Measurements from ENCODE around the gene TENT5C.

Gene TENT5C

DNA sequence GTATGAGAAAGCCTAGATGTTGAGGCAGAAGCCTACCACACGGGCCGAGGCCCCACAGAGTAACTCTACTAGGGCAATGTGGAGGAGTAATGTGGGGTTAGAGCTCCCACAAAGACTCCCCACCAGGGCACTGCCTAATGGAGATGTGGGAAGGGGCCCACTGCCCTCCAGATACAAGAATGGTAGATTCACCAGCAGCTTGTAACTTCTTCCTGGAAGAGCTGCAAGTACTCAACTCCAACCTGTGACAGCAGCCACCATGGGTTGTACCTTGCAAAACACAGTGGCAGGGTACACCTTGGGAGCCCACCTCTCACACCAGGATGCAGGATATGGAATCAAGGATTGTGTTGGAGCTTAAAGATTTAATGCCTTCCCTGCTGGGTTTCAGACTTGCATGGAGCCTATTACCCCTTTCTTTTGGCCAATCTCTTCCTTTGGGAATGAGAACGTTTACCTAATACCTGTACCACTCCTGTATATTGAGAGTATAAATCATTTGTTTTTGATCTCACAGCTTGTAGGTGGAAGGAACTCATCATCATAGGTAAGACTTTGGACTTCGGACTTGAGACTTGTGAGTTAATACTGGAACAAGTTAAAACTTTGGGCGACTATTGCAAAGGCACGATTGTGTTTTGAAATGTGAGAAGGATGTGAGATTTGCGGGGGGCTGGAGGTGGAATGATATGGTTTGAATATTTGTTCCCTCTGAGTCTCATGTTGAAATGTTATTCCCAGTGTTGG is 57.5 kb downstream of the TENT5C start:
- CTCF ChIA-PET, result interaction anchor here (0.7 kb wide), 1 partner anchor 23 kb away, joined by 3 read pairs; no protein-coding TSS in a partner anchor
- TF ChIP-seq, protein P1, sequence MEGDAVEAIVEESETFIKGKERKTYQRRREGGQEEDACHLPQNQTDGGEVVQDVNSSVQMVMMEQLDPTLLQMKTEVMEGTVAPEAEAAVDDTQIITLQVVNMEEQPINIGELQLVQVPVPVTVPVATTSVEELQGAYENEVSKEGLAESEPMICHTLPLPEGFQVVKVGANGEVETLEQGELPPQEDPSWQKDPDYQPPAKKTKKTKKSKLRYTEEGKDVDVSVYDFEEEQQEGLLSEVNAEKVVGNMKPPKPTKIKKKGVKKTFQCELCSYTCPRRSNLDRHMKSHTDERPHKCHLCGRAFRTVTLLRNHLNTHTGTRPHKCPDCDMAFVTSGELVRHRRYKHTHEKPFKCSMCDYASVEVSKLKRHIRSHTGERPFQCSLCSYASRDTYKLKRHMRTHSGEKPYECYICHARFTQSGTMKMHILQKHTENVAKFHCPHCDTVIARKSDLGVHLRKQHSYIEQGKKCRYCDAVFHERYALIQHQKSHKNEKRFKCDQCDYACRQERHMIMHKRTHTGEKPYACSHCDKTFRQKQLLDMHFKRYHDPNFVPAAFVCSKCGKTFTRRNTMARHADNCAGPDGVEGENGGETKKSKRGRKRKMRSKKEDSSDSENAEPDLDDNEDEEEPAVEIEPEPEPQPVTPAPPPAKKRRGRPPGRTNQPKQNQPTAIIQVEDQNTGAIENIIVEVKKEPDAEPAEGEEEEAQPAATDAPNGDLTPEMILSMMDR (IDR thresholded peaks at IDR 0.05; ENCODE audit: insufficient read depth, low read length, missing control alignments), result no peak
- H3K4me3 ChIP-seq (ENCODE audit: low read depth, low read length), result no peak overlapping the region
- POLR2A ChIA-PET, result no interaction called here
- no peak for DNase-seq (ENCODE audit: low read depth, low spot score)

DNA sequence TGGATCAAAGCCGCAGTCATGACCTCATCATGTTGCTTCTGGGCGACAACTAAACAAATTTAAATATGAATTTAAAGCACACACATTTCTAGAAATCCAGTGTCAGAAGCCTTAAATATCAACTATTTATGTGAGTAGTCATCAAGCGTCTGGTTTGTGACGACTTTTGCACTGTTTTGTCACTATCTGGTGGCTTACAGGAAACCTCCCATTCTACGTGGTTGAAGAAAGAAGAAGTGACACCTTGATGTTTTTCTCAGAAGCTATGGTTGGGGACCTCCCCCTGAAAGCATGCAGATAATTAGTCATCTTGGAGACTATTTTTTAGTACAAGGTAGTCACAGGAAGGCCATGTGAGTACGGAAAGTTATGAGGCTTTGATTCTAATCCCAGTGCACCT is 58.5 kb downstream of the TENT5C start:
- POLR2A ChIA-PET, result no interaction called here
- no peak for DNase-seq (ENCODE audit: low read depth, low spot score)

DNA sequence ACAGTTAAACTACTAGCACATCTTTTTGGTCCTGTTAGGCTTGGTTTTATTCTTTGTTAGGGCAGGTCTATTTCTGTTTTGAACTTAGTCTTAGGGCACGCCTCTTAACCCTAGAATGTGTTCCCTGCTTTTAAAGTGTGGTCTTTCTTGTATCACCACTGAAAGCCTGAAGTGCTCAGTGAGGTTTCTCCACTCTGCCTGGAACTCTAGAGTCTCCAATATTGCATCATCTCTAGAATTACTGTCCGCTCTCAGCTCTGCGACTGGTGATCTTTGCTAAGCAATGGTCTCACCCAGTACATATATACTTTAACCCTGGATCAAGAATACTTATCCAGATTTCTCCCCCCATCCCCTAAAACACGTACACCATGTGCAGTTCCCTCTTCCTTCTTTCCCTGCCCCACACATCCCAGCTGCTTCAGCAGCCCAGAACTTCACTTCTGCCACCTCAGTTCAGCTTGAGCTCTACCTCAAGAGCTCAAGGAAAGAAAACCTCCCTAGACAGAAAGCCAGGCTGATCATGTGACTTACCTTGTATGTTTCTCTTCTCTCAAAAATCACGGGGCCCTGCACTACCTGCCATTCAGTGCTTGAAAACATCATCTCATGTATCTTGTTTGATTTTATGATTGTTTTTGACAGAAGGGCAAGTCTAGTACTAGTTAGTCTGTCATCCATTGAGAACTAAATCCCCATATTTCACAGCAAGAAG is 59.9 kb downstream of the TENT5C start:
- TF ChIP-seq, protein P1 (IDR thresholded peaks at IDR 0.05; ENCODE audit: insufficient read depth, low read length, missing control alignments), result no peak
- no peak for DNase-seq (ENCODE audit: low read depth, low spot score)
- ChIA-PET CTCF (interaction anchor here (0.8 to 1.6 kb wide), 3 partner anchors 9 to 89 kb away, joined by 3 to 7 read pairs (median 3); no protein-coding TSS in a partner anchor), POLR2A (interaction anchor here (0.7 kb wide), 1 partner anchor 761 kb away, joined by 4 read pairs; no protein-coding TSS in a partner anchor)
- H3K4me3 ChIP-seq (ENCODE audit: low read depth, low read length), result no peak overlapping the region

More for the DNA sequence above, 58.5 kb downstream of the TENT5C start:
- CTCF ChIA-PET, result interaction anchor here (0.7 kb wide), 1 partner anchor 167 kb away, joined by 3 read pairs; no protein-coding TSS in a partner anchor
- H3K4me3 ChIP-seq (ENCODE audit: low read depth, low read length), result no peak overlapping the region
- TF ChIP-seq, protein P1 (IDR thresholded peaks at IDR 0.05; ENCODE audit: insufficient read depth, low read length, missing control alignments), result no peak

DNA sequence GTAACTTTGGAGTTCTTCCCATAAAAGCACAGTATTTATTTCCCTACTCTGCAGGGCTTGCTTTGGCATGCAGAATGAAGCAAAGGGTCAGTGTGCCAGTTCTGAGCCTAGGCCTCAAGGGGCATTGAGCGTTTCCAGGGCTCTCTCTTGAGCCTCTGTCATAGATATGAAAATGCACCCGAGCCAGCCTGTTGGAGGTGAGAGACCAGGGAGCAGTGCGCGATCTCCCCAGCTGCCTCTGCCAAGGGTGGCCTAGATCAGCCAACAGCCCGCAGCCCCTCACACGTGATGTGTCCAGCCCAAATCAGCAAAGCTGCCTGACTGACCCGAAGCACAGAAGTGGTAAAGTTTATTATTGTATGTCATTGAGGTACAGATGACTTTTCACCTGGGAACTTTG is 63.7 kb downstream of the TENT5C start:
- H3K4me3 ChIP-seq (ENCODE audit: low read depth, low read length), result no peak overlapping the region
- ChIA-PET POLR2A (no interaction called here), CTCF (no interaction called here)
- TF ChIP-seq, protein P1 (IDR thresholded peaks at IDR 0.05; ENCODE audit: insufficient read depth, low read length, missing control alignments), result no peak
- DNase-seq (ENCODE audit: low read depth, low spot score), result no peak

DNA sequence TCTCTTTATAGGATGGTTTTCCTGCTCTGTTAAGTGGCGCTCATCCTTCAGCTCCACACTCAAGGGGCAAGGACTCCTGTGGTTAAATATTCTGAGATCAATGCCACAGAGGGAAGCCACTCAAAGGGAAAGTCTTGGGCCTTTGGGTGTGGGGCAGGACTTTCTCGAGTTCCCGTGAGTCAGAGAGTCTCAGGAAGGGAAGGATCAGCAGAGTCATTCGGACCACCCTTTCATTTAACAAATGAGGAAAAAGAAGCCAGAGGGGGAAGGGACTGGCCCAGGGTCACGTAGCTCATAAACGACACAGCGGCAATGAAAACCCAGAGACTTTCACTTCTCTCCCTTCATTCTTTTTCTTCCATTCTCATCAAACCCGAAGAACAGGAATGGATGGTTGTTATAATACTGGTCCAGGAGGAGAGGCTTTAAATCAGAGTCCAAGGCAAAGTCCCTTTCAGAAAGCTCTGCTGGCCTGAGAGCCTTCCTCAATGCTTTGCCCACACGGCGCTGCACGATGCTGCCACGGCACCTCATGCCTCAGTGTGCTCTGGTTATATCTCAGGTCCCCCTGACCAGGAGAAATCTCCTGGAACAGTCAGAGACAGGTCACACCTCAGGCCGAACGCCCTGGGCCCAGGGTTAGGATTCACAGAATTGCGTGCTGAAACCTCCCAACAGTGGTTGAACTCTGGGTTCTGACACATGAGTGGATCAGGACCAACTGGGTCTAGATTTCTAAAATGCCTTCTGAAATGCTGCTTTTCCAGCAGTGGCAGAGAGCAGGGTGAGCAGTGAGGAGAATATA is 65.3 kb downstream of the TENT5C start:
- no peak for DNase-seq (ENCODE audit: low read depth, low spot score)
- no peak overlapping the region for H3K4me3 ChIP-seq (ENCODE audit: low read depth, low read length)
- TF ChIP-seq, protein P1 (IDR thresholded peaks at IDR 0.05; ENCODE audit: insufficient read depth, low read length, missing control alignments), result no peak
- CTCF ChIA-PET, result interaction anchor here (0.8 to 1.0 kb wide), 2 partner anchors 50 to 137 kb away, joined by 3 to 5 read pairs; no protein-coding TSS in a partner anchor
- POLR2A ChIA-PET, result interaction anchor here (0.7 kb wide), 1 partner anchor 11 kb away, joined by 3 read pairs; no protein-coding TSS in a partner anchor

All from AG04449 (cell line).